Activated CD8-positive, alpha-beta memory T cell treated with anti-CD3 and anti-CD28 coated beads for 4 hours (primary cell): Measurements from ENCODE around the gene AGAP5.
"Not testable (repeated sequence)": the region's sequence is repeated elsewhere in the genome, so short reads cannot be mapped to it uniquely, and the experiment has no call there.

Experiments
- DNase-seq, 2 donors: peaks; one replicate each; pipeline ENCODE4 v3.0.0-alpha.2; 2020; ENCODE audit warnings: low read depth in 2 of 2

Gene AGAP5

DNA sequence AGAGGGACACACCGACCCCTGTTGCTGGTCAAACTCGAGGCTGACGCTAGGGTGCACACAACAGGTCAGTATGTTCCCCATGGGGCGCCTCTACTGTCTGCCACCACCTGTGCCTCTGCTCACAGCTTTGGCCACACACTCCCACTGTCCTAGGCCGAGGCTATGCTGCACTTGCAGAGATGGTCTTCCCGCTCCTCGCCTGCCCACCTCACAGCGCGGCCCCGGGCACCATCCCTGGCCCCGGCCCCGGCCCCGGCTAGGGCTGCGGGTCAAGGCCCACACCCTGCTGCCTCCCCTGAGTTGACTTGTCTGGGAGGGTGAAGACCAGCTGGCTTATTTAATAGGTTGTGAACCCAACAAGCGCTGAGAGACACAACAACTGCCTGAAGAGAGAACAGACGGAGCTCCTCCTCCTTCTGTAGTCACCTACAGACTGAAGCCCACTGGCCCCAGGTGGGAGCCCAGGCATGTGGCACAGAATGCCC lies at the start of gene AGAP5:
Gene AGAP5 (minus strand): TSS at position 435 of the 485 bp plus-strand sequence. CDS start 354 bp downstream, at position 81.
- DNase-seq = not testable (repeated sequence)

DNA sequence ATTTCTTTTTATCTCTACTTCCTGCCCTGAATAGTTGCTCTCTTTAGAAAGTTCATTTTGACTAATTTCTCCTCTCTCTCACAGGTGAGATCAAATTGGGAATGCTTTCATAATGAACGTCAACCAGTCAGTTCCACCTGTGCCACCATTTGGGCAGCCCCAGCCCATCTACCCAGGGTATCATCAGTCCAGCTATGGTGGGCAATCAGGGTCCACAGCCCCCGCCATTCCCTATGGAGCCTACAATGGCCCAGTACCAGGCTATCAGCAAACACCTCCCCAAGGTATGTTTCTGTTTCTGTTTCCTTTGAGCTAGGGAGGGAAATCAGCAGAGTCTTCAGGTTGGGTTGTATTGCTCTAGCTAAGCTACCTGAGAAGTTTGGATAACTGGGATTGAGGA lies 48.8 kb upstream of the AGAP5 start:
- no peak for DNase-seq

GRCh38 chr10:73744664-73744975 lies 46.7 kb upstream of the AGAP5 start:
- DNase-seq = no peak

- peak; percentile 85 to 92 for DNase-seq
Observed at GRCh38 chr10:73743905-73744663, 46.2 kb upstream of the AGAP5 start, which contains the start of gene SEC24C. SEC24C (plus strand) TSS chr10:73744372; CDS start chr10:73746833, 2,461 bp downstream.

- DNase-seq = no peak
Observed at GRCh38 chr10:73743327-73743904, 45.5 kb upstream of the AGAP5 start.

GRCh38 chr10:73742454-73742734 lies 44.5 kb upstream of the AGAP5 start:
- no peak for DNase-seq

DNA sequence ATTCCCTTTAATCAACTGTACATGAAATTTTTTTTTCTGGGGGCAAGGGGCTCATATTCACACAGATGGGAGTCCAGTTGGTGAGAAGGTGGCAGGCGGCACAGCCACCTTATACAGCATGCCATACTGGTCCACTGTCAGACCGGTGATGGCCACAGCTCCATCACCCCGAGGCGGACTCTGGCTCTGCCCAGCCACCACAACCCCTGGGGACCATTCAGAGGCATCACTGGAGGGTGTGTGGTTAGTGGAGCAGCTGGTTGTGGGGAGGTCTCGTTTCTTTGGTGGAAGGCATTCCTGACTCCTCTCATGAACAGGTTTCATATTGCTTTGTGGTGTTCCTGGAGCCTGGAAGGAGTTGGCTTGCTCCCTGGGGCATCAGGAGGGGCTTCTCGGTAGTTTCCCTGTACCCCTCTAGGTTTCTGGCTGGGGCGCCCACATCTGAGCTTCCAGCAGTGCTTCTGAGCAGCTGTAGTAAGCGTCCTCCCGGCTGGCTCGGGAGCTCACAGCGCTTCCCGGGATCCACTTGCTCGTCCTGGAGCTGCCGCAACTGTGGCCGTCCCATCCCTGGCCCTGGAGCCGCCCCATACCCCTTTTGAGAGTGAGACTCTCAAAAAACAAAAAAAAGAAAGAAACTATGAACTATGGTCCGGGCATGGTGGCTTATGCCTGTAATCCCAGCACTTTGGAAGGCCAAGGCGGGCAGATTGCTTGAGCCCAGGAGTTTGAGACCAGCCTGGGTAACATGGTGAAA lies 42.8 kb upstream of the AGAP5 start:
- DNase-seq = not testable (repeated sequence)

- DNase-seq = no peak
Observed at GRCh38 chr10:73734796-73735305, 36.9 kb upstream of the AGAP5 start.

DNA sequence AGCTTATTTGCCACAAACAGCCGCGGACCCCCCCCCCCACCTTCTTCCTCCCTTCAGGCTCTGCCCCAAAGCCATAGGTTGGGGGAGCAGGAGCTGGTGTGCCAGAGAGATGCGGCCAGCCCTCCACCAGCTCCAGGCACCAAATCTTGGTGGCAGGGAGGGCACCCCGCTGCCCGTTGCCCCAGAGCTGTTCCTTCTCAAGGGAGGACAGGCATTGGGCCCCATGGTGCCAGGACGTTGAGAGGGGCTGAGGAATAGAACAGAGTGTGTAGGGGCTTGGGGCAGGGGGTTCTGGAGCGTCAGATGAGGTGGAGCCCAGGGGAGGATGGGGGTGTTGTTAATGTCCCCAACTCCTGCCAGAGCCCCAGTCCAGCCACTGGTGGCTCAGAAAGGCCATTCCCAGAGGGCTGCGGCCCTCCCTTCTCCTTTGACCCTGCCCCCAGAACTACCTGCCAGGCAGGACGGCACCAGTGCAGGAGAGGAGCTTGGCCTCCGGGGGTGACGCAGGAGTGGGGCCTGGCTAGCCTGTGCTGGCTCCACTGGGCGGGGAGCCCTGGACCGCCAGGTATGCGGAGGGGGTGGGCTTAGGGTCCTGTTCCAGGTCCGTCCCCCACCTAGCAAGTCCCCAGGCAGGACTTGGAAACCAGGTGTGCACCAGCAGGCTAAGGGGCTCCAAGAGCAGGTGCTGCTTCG lies 36.3 kb upstream of the AGAP5 start:
- DNase-seq = no peak

GRCh38 chr10:73732931-73733623 lies 35.2 kb upstream of the AGAP5 start:
- no peak for DNase-seq

DNA sequence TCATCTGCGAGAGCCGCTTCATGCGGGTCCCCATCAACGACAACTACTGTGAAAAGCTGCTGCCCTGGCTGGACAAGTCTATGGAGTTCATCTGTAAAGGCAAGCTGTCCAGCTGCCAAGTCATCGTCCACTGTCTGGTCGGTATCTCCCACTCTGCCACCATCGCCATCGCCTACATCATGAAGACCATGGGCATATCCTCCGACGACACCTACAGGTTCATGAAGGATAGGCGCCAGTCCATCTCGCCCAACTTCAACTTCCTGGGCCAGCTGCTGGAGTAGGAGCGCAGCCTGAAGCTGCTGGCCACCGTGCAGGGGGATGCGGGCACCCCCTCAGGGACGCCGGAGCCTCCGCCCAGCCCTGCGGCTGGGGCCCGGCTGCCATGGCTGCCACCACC lies 34.5 kb upstream of the AGAP5 start:
- DNase-seq = no peak

DNA sequence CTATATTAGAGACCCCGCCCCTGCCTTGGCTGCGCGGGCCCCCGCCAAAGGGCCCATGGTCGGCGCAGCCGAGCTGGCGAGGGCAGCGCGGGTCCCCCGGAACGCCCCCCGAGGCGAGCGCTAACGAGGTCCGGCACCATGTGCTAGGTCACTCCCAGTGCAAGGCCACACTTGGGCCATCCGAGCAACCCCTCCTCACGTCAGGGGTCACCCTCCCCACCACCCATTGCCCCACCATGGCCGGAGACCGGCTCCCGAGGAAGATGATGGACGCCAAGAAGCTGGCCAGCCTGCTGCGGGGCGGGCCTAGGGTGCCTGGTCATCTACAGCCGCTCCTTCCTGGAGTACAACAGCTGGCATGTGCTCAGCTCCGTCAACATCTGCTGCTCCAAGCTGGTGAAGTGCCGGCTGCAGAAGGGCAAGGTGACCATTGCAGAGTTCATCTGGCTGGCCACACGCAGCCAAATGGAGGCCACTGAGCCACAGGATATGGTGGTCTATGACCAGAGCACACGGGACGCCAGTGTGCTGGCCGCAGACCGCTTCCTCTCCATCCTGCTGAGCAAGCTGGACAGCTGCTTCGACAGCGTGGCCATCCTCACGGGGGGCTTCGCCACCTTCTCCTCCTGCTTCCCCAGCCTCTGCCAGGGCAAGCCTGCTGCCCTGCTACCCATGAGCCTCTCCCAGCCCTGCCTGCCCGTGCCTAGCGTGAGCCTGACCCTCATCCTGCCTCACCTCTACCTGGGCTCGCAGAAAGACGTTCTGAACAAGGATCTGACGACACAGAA lies 33.9 kb upstream of the AGAP5 start:
- no peak for DNase-seq

GRCh38 chr10:73730153-73730906 lies 32.4 kb upstream of the AGAP5 start:
- peak; percentile 78 to 82 for DNase-seq

GRCh38 chr10:73729781-73730152 lies 31.9 kb upstream of the AGAP5 start:
- DNase-seq = peak in 1 of 2 donors; percentile 30

- no peak for DNase-seq
Observed at GRCh38 chr10:73723516-73723915, 25.6 kb upstream of the AGAP5 start.

GRCh38 chr10:73720561-73720960 lies 22.7 kb upstream of the AGAP5 start:
- DNase-seq = not testable (repeated sequence)

GRCh38 chr10:73717556-73717955 lies 19.6 kb upstream of the AGAP5 start:
- no peak for DNase-seq

DNA sequence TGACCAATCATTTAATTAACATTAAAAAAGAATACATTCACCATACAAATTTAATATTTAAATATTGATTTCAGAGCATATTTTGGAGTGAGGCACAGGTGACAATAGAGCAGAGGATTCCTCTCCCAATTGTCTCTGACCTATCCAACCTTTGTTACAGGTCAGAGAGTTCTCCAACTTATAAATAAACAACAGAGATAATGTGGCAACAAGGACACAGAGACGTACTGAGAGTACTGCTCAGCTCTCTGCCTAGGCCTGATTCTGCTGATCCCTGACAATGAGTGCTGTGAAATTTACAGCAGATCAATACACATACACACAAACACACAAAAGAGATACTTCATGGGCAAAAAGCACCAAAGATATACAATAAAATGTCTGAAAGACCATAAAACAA lies 18.3 kb upstream of the AGAP5 start:
- DNase-seq = no peak

GRCh38 chr10:73715179-73716156 lies 17.6 kb upstream of the AGAP5 start:
- not testable (repeated sequence) for DNase-seq
